NCI-H2107 (cell line): ENCODE data around the gene DHRS4.
"Not testable (repeated sequence)": the region's sequence is repeated elsewhere in the genome, so short reads cannot be mapped to it uniquely, and the experiment has no call there.

ENCODE experiments used
- DNase-seq: peaks from one replicate; lab custom pipeline; 2025; lab: John Stamatoyannopoulos, UW

DHRS4 gene

GRCh38 chr14:23984891-23985602 is 31.5 kb downstream of the DHRS4 start:
- DNase-seq = no peak

DNA sequence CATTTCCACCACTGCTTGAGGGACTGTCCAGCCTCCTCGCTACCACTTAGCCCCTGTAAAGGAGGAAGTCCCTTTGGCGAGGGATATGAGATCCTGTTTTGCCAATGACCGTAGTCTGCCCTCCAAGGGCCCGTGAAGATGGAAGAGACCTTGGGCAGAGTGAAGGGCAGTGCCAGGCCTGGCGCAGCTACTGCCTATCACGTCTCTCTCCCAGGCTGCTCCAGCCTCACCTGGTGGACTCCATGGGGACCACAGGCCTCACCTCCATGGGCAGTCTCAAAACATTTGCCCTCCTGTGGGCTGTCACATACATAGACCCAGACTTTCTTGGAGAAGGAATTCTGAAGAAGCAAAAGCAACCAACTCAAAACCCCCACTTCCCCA is 34.6 kb downstream of the DHRS4 start:
- not testable (repeated sequence) for DNase-seq

DNA sequence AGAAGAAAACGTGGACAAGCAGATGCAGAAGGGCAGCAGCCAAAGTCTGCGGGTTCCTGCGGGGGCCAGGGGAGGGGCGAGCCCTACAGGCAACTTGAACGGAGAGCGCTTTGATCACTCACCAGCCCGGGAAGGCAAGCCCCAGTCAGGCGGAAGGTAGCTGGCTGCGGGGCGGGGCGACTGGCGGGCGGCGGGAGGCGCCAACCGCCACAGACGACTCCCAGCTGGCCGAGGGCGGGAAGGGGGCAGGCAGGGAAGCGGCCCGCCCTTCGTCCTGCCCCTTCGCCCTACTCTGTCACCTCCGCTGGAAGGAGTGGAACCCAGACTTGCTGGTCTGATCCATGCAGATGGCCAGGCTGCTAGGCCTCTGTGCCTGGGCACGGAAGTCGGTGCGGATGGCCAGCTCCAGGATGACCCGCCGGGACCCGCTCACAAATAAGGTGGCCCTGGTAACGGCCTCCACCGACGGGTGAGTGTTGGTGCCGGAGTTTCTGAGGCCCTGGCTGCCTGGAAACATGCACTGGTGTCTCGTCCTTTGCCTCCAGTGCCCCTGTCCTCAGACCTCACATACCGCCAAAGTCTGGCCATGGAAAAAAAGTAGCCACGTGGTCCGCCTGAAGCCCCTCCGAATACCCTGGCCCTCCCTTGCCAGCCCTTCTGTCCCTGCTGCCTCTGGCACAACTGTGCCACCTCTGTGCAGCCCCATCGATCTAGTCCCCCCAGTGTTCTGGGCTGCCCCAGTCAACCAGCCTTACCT is 35.2 kb downstream of the DHRS4 start, which contains the start of gene DHRS4L2:
TSS of gene DHRS4L2 (plus strand) at position 323 of the 757 bp plus-strand sequence. CDS start at position 342, 19 bp downstream.
- not testable (repeated sequence) for DNase-seq

GRCh38 chr14:23989734-23990445 is 36.3 kb downstream of the DHRS4 start:
- not testable (repeated sequence) for DNase-seq

DNA sequence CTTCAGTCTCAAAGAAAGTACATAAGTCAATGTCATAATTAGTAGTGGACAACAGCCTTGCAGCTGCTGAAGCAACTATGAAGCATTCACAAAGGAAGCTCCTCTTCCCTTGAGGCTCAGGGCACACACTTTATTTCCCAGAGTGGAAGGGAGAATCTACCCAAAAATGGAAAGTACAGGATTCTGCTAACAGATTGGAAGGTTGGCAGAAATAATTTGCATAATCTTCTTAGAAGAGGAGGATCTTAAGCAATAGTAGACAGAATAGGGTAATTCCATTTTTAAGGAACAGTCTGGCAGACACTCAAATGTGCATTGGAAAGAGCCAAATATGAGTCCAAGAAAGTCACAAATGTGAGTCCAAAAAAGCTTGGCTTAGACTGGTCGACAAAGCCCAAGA is 37.4 kb downstream of the DHRS4 start:
- not testable (repeated sequence) for DNase-seq

DNA sequence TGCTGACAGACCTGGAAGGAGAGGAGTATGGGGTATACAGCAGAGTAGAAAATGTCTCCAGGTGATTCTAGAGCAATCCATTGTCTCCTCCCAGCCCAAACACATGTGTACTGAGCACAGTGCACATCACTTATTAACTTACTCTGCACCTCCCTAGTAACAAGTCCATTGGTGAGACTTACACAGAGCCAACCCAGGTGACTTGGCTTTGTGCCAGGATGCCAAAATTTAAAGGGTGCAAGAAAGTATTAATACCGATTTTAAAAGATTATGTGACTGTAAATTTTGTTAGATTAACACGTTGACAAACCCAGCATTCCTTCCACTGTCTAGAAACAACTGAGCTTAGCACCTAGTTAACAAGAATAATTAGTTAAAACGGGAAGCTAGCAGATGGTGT is 39.5 kb downstream of the DHRS4 start:
- DNase-seq = not testable (repeated sequence)

DNA sequence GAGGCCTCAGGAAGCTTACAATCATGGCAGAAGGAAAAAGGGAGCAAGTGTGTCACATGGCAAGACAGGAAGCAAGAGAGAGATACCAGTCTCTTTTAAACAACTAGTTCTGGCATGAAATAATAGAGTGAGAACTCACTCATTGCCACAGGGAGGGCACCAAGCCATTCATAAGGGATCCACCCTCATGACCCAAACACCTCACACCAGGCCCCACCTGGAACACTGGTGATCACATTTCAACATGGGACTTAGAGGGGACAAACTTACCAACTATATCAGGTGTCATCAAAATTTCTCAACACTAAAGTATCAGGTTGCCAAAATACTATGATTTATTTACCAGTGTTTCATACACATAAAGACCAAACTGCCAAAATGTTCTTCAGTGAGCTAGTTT is 42.4 kb downstream of the DHRS4 start:
- not testable (repeated sequence) for DNase-seq

GRCh38 chr14:23996825-23997224 is 43.3 kb downstream of the DHRS4 start:
- DNase-seq = not testable (repeated sequence)

GRCh38 chr14:23999640-24000039 is 46.1 kb downstream of the DHRS4 start:
- not testable (repeated sequence) for DNase-seq

GRCh38 chr14:24001078-24001477 is 47.5 kb downstream of the DHRS4 start:
- DNase-seq = not testable (repeated sequence)

- DNase-seq = not testable (repeated sequence)
Measured at GRCh38 chr14:24001679-24002078, 48.1 kb downstream of the DHRS4 start.

DNA sequence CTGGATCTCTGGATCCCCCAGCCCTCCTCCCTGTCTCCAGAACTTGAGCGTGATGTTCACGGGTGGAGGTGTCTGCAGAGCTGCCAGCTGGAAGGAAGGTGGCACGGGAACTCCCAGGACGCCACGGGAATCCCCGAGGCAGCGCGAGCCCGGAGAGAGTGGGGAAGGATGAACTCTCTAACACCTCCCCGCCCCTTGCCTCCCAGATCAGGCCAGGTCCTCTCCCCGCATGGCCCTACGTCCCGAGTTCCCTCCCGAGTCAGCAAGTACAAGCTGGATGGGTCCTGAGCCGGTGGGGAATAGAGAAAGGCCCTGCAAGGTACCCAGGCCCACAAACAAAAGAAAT is 52.9 kb downstream of the DHRS4 start:
- DNase-seq = not testable (repeated sequence)

DNA sequence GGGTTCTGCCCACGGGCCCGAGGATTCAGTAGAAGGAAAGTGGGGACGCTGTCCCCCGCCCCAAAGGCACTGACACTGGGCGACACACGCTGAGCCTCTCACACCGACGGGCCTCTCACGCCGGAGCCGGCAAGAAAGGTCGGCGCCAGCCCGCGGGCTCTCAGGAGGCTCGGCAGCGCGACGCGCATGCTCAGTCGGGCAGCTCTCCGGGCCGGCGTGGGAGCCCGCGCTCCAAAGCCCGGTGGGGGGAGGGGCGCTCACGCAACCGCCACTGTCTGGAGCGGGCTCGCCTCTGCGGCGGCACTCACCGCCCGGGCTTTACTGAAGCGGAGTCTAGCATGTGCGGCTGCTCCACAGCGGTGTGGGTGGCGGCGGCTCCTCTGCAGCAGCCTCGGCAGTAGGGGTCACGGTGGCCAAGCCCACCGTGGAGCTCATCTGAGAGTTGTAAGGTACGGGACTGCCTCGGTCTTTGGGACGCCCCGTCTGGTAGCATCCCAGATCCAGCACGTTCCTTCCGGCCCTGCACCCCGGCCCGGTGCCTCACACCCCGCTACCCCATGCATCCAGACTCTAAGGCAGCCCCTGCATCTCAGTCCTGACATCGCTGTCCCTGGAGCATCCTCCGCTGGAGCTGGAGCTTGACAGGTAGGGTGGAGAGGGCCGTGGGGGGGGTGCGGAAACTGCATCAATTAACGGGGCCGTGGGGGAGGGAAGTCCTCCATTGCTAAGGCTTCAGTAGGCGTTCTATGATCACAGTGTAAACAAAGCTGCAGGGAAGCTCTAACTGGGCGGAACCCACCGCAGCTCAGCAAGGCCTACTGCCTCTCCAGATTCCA is 53.5 kb downstream of the DHRS4 start:
- peak; percentile 30 for DNase-seq

- DNase-seq = no peak
Measured at GRCh38 chr14:24011051-24011450, 57.5 kb downstream of the DHRS4 start.

DNA sequence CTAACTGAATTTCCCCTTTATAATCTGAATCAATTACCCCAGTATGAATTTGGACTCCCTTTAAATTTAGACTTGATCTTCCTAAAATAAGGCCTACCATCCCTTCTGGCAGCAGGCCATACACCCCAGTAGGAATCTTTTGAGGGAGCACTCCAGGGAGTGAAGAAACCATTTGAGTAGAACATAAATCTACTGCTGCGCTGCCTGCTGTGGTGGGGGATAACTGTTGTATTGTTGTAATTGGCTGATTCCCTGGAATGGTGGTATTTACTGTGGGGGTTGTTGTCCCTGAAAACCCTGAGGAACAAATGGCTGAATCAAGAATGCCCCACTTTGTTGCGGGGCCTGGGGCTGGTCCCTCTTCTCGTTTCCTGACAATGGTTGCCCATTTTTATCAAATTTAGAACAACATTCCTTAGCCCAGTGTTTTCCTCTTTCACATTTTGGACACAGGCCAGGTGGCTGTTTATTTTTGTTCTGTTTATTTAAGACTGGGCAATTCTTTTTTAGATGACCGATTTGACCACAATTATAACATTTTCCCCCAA is 59.2 kb downstream of the DHRS4 start:
- not testable (repeated sequence) for DNase-seq

DNA sequence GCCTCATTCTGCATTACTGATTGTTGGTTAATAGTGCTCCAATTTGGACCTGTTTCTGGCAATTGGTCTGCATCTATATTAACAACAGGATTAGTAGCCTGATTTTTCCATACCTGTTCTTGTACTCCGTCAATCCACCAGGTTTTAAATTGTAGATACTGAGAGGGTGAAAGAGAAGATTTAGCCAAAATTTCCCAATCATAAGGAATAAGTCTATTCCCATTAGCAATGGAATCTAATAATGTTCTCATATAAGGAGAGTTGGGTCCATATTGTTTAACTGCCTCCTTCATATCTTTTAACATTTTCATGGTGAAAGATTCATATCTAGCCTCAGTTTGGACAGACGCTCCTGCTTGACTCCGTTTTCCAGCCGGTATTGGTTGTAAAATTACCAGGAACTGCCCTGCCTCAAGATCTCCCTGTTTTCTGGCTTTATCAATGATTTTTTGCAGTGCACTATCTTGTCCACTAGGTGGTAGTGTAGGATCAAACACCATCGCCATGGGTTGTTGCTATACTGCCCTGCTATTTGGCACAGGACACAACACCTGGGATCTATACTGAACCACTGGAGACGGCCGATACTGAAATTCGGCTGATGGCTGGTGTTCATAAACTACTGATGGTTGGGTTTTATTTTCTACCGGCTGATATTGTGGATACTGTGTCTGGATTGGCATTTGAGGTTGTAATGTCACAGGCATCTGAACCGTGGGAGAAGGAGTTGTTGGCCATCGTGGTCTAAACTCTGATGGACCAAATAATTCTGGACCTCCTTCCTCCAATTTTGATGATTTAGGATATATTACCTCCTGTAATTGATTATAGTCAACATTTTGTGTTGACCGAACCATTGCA is 60.3 kb downstream of the DHRS4 start:
- peak; percentile 80 for DNase-seq

DNA sequence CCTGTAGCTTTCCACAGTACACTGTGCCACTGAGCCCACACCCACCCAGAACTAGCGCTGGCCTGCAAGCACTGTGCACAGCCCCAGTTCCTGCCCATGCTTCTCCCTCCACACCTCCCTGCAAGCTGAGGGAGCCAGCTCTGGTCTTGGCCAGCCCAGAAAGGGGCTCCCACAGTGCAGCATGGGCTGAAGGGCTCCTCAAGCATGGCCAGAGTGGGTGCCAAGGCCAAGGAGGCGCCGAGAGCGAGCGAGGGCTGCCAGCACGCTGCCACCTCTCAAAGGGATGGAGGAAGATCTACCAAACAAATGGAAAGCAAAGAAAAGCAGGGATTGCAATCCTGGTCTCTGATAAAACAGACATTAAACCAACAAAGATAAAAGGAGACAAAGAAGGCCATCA is 62.2 kb downstream of the DHRS4 start:
- DNase-seq = not testable (repeated sequence)
